ENCODE results near the gene ITGB3.
A peak's percentile ranks its signal among the peaks of the same experiment; 100 is the strongest.

- TF ChIP-seq POLR2A (IDR thresholded peaks at IDR 0.05; ENCODE audit: low read length): peak; percentile 93
- TF ChIP-seq GATA1 (IDR thresholded peaks at IDR 0.05; ENCODE audit: low read depth, low read length): no peak
Measured at GRCh38 chr17:47324224-47325020, 70.8 kb downstream of the ITGB3 start.
